WTC11 (cell line): Measurements from ENCODE around the gene ANKRD65. TPM values are rescaled to one million over a fixed set of nuclear protein-coding genes. Genes with fewer than 3 reads are reported as not detected.

Experiments used
- ATAC-seq: fragments of 200-7000 bp; cut with Tn5 transposase; 2 replicates; pipeline ENCODE4 v1.10.0; 2021; ENCODE audit warnings: mild to moderate bottlenecking, moderate library complexity
- CTCF ChIA-PET: fragments of 300-600 bp; sonication (Branson Sonifier 250); formaldehyde crosslinking; loops from one replicate; lab custom pipeline; 2021; ENCODE audit warnings: antibody characterized with exemption; lab: Charles Lee
- POLR2A ChIA-PET: fragments of 350-600 bp; sonication (Branson Sonifier 250); formaldehyde crosslinking; loops from one replicate; lab custom pipeline; 2021; ENCODE audit warnings: antibody characterized with exemption; lab: Charles Lee
- DNase-seq: peaks from one replicate; pipeline ENCODE4 v3.0.0; 2021; ENCODE audit warnings: low spot score
- H3K27ac Mint-ChIP-seq: 2 replicates; pipeline ENCODE4 v1.8.0; 2021; ENCODE audit warnings: mixed read lengths
- H3K27me3 Mint-ChIP-seq: 2 replicates; pipeline ENCODE4 v1.8.0; 2021; ENCODE audit warnings: low read depth, mild to moderate bottlenecking, moderate library complexity, mixed read lengths
- H3K36me3 Mint-ChIP-seq: 2 replicates; pipeline ENCODE4 v1.8.0; 2021; ENCODE audit warnings: mixed read lengths
- H3K4me1 Mint-ChIP-seq: 2 replicates; pipeline ENCODE4 v1.8.0; 2022; ENCODE audit warnings: mixed read lengths
- H3K4me3 Mint-ChIP-seq: 2 replicates; pipeline ENCODE4 v1.8.0; 2021; ENCODE audit warnings: mild to moderate bottlenecking, moderate library complexity, mixed read lengths
- H3K9me3 Mint-ChIP-seq: 2 replicates; pipeline ENCODE4 v1.8.0; 2021; ENCODE audit warnings: mixed read lengths
- ATF1 ChIP-seq: sonication (generic); formaldehyde crosslinking; IDR thresholded peaks from 2 replicates; pipeline ENCODE4 v1.8.1; 2023; ENCODE audit warnings: mild to moderate bottlenecking, moderate library complexity, missing genetic modification reagents
- CREM ChIP-seq: sonication (generic); formaldehyde crosslinking; IDR thresholded peaks from 2 replicates; pipeline ENCODE4 v1.8.1; 2022; ENCODE audit warnings: mild to moderate bottlenecking, missing genetic modification reagents, moderate library complexity
- CTCF ChIP-seq: fragments of 200-600 bp; IDR thresholded peaks from 2 replicates; pipeline ENCODE4 v1.8.0; 2022; ENCODE audit warnings: antibody characterized with exemption
- FOXP4 ChIP-seq: sonication (generic); formaldehyde crosslinking; IDR thresholded peaks from 2 replicates; pipeline ENCODE4 v1.8.0; 2022; ENCODE audit warnings: mild to moderate bottlenecking, missing genetic modification reagents
- HMGXB4 ChIP-seq: sonication (generic); formaldehyde crosslinking; IDR thresholded peaks from 2 replicates; pipeline ENCODE4 v1.8.1; 2023; ENCODE audit warnings: mild to moderate bottlenecking, moderate library complexity, missing genetic modification reagents
- JUN ChIP-seq: sonication (generic); formaldehyde crosslinking; IDR thresholded peaks from 2 replicates; pipeline ENCODE4 v1.8.0; 2023; ENCODE audit warnings: mild to moderate bottlenecking, missing genetic modification reagents
- KAT7 ChIP-seq: sonication (generic); formaldehyde crosslinking; IDR thresholded peaks from 2 replicates; pipeline ENCODE4 v1.8.1; 2023; ENCODE audit warnings: missing genetic modification reagents, mild to moderate bottlenecking, borderline replicate concordance
- NR2C2 ChIP-seq: sonication (generic); formaldehyde crosslinking; IDR thresholded peaks from 2 replicates; pipeline ENCODE4 v1.8.0; 2022; ENCODE audit warnings: mild to moderate bottlenecking, missing genetic modification reagents
- PRRX2 ChIP-seq: fragments of 250-450 bp; sonication (Bioruptor Pico); IDR thresholded peaks from 2 replicates; pipeline ENCODE4 v1.8.0; 2021; ENCODE audit warnings: mild to moderate bottlenecking
- TP53 ChIP-seq: sonication (generic); formaldehyde crosslinking; IDR thresholded peaks from 2 replicates; pipeline ENCODE4 v1.8.1; 2023; ENCODE audit warnings: mild to moderate bottlenecking, missing genetic modification reagents
- ZNF138 ChIP-seq: sonication (generic); formaldehyde crosslinking; conservative IDR thresholded peaks from 2 replicates; pipeline ENCODE4 v1.8.1; 2022; ENCODE audit warnings: mild to moderate bottlenecking, moderate library complexity, missing genetic modification reagents
- ZNF219 ChIP-seq: sonication (generic); formaldehyde crosslinking; IDR thresholded peaks from 2 replicates; pipeline ENCODE4 v1.8.0; 2023; ENCODE audit warnings: missing genetic modification reagents, mild to moderate bottlenecking, borderline replicate concordance
- ZNF317 ChIP-seq: sonication (generic); formaldehyde crosslinking; IDR thresholded peaks from 2 replicates; pipeline ENCODE4 v1.8.1; 2023; ENCODE audit warnings: low read depth, mild to moderate bottlenecking, moderate library complexity, missing genetic modification reagents, borderline replicate concordance
- total RNA-seq: library from RNA; stranded (reverse); gene quantifications from 3 replicates; pipeline ENCODE4 v1.2.3, GENCODE V29; 2021
- TF ChIP-seq, protein P1 (sequence below): sonication (generic); formaldehyde crosslinking; conservative IDR thresholded peaks from 2 replicates; pipeline ENCODE4 v1.8.1; 2022; ENCODE audit warnings: mild to moderate bottlenecking, missing genetic modification reagents
- TF ChIP-seq, protein P2 (sequence below): sonication (generic); formaldehyde crosslinking; IDR thresholded peaks from 2 replicates; pipeline ENCODE4 v1.8.1; 2022; ENCODE audit warnings: mild to moderate bottlenecking, moderate library complexity, missing genetic modification reagents
- TF ChIP-seq, protein P3 (sequence below): fragments of 250-450 bp; sonication (Bioruptor Pico); IDR thresholded peaks from 2 replicates; pipeline ENCODE4 v1.8.0; 2021; ENCODE audit warnings: mild to moderate bottlenecking

Gene ANKRD65
- total RNA-seq, 1 experiment from 2014 or later = 1.9 TPM

GRCh38 chr1:1393014-1393413, 28.1 kb downstream of the ANKRD65 start (continued):
- TF ChIP-seq FOXP4 (CRISPR knock-in tag) = no peak
- TF ChIP-seq, protein P1, sequence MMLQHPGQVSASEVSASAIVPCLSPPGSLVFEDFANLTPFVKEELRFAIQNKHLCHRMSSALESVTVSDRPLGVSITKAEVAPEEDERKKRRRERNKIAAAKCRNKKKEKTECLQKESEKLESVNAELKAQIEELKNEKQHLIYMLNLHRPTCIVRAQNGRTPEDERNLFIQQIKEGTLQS (CRISPR knock-in tag) = no peak

DNA sequence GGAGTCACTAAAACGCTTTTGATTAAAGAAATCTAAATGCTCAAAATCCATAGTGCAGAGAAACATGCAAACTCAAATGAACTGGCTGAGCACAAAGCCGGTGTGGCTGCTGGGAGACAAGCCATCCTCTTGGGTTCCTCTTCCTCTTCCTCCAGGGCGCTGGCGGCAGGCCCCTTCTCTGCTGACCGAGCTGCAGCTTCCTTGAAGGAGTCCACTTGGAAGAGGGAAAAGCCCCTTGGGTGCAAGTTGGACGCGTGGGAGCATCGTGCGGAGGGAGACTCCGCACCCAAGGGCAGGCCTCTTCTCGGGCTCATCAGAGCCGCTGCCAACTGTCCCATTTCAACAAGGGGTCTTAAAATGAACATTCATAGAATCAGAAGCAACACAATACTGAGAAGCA, 29.9 kb downstream of the ANKRD65 start:
- no peaks in the 10 kb centered on the region for H3K27me3 Mint-ChIP-seq
- peaks cover 93% of the 10 kb centered on the region for H3K36me3 Mint-ChIP-seq
- DNase-seq = no peak
- H3K9me3 Mint-ChIP-seq = no peaks in the 10 kb centered on the region
- no peak overlapping the region for H3K4me3 Mint-ChIP-seq
- ATAC-seq = no peak
- ChIA-PET CTCF (no interaction called here), POLR2A (no interaction called here)
- H3K4me1 Mint-ChIP-seq = no peaks in the 10 kb centered on the region
- no peak overlapping the region for H3K27ac Mint-ChIP-seq
- TF ChIP-seq ZNF138 (CRISPR knock-in tag) (no peak), CTCF (no peak), HMGXB4 (CRISPR knock-in tag) (no peak), PRRX2 (CRISPR knock-in tag) (no peak)

- no peak overlapping the region for H3K27ac Mint-ChIP-seq
- ChIA-PET CTCF (no interaction called here), POLR2A (no interaction called here)
- peaks cover 96% of the 10 kb centered on the region for H3K36me3 Mint-ChIP-seq
- H3K4me1 Mint-ChIP-seq = no peaks in the 10 kb centered on the region
- no peaks in the 10 kb centered on the region for H3K27me3 Mint-ChIP-seq
- no peaks in the 10 kb centered on the region for H3K9me3 Mint-ChIP-seq
- H3K4me3 Mint-ChIP-seq = no peak overlapping the region
- ATAC-seq (no peak), DNase-seq (no peak)
- TF ChIP-seq ZNF219 (CRISPR knock-in tag) (no peak), KAT7 (CRISPR knock-in tag) (no peak), ATF1 (CRISPR knock-in tag) (no peak), HMGXB4 (CRISPR knock-in tag) (no peak), NR2C2 (no peak), JUN (CRISPR knock-in tag) (no peak), TP53 (CRISPR knock-in tag) (no peak), ZNF317 (CRISPR knock-in tag) (no peak), CREM (CRISPR knock-in tag) (no peak)
- TF ChIP-seq, protein P2, sequence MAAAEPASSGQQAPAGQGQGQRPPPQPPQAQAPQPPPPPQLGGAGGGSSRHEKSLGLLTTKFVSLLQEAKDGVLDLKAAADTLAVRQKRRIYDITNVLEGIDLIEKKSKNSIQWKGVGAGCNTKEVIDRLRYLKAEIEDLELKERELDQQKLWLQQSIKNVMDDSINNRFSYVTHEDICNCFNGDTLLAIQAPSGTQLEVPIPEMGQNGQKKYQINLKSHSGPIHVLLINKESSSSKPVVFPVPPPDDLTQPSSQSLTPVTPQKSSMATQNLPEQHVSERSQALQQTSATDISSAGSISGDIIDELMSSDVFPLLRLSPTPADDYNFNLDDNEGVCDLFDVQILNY (CRISPR knock-in tag) = no peak
- TF ChIP-seq, protein P3, sequence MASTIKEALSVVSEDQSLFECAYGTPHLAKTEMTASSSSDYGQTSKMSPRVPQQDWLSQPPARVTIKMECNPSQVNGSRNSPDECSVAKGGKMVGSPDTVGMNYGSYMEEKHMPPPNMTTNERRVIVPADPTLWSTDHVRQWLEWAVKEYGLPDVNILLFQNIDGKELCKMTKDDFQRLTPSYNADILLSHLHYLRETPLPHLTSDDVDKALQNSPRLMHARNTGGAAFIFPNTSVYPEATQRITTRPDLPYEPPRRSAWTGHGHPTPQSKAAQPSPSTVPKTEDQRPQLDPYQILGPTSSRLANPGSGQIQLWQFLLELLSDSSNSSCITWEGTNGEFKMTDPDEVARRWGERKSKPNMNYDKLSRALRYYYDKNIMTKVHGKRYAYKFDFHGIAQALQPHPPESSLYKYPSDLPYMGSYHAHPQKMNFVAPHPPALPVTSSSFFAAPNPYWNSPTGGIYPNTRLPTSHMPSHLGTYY (CRISPR knock-in tag) = no peak
These were observed 30.4 kb downstream of the ANKRD65 start for GRCh38 chr1:1390675-1391074.
